Muscle of leg (tissue), 11 donors: ENCODE measurements around the gene GRM5. TPM values are rescaled to one million over a fixed set of nuclear protein-coding genes. Genes with fewer than 3 reads are reported as not detected.

Source experiments
- DNase-seq: peaks from one replicate; pipeline ENCODE4 v3.0.0; 2013
- H3K27ac ChIP-seq: one replicate; pipeline ENCODE4 v1.5.1; 2013; ENCODE audit warnings: mild to moderate bottlenecking, low read length, control low read depth
- H3K27me3 ChIP-seq: one replicate; pipeline ENCODE4 v1.6.1; 2013; ENCODE audit warnings: low read length; ENCODE audit not compliant: control insufficient read depth, insufficient read depth
- H3K36me3 ChIP-seq: one replicate; pipeline ENCODE4 v1.6.1; 2013; ENCODE audit warnings: low read length; ENCODE audit not compliant: control insufficient read depth, insufficient read depth
- H3K4me1 ChIP-seq: one replicate; pipeline ENCODE4 v1.6.1; 2013; ENCODE audit warnings: low read length; ENCODE audit not compliant: control insufficient read depth, insufficient read depth
- H3K4me3 ChIP-seq: one replicate; pipeline ENCODE4 v1.5.1; 2013; ENCODE audit warnings: low read length, control low read depth
- H3K9me3 ChIP-seq: replicated peaks from 2 replicates; pipeline ENCODE4 v1.6.1; 2013; ENCODE audit warnings: low read depth, low read length; ENCODE audit not compliant: control insufficient read depth
- WGBS: methylation state at CpG from one replicate; pipeline ENCODE4 v1.1.5; 2013; ENCODE audit warnings: missing lambda C conversion rate; ENCODE audit not compliant: insufficient coverage; 5-methylcytosine and 5-hydroxymethylcytosine counted together
- polyA plus RNA-seq, 8 donors: library from polyadenylated mRNA; unstranded; fragments of 120-200 nt; gene quantifications; one replicate each; pipeline versions ENCODE4 v1.2.1 to v1.2.3, GENCODE V29; 2013; ENCODE audit warnings: inconsistent platforms in 1 of 8, low replicate concordance in 1 of 8; ENCODE audit not compliant: insufficient read length in 8 of 8, insufficient read depth in 1 of 8
- total RNA-seq: library from RNA; stranded (reverse); fragments of 120-200 nt; gene quantifications from one replicate; pipeline ENCODE4 v1.2.4, GENCODE V29; 2013

The GRM5 gene
- total and polyA plus RNA-seq, 9 donors: 0.02 to 0.04 (median 0.03) TPM; not detected in 6

- no peak for DNase-seq
- no peak overlapping the region for H3K27ac ChIP-seq
- H3K4me3 ChIP-seq: no peak overlapping the region
- H3K4me1 ChIP-seq: no peaks in the 10 kb centered on the region
- no peaks in the 10 kb centered on the region for H3K9me3 ChIP-seq
- H3K27me3 ChIP-seq: peaks cover 4% of the 10 kb centered on the region
- H3K36me3 ChIP-seq: no peaks in the 10 kb centered on the region
- 33% methylated on average over 1 of the region's 2 CpGs for WGBS
Measured at GRCh38 chr11:88489030-88489429, 576.8 kb downstream of the GRM5 start.

- H3K9me3 ChIP-seq: no peaks in the 10 kb centered on the region
- WGBS: no CpG with 5 or more reads among the region's 1 CpG
Measured at GRCh38 chr11:88487646-88488045, 578.1 kb downstream of the GRM5 start.

GRCh38 chr11:88484873-88485621 lies 580.7 kb downstream of the GRM5 start:
- Histone ChIP-seq H3K4me3 (no peak overlapping the region), H3K4me1 (no peaks in the 10 kb centered on the region), H3K9me3 (no peaks in the 10 kb centered on the region), H3K27ac (no peak overlapping the region), H3K27me3 (peaks cover 4% of the 10 kb centered on the region), H3K36me3 (no peaks in the 10 kb centered on the region)
- no peak for DNase-seq
- 83% methylated on average over 6 of the region's 6 CpGs for WGBS

More at GRCh38 chr11:88487646-88488045, 578.1 kb downstream of the GRM5 start:
- H3K36me3 ChIP-seq: no peaks in the 10 kb centered on the region
- no peak overlapping the region for H3K27ac ChIP-seq
- DNase-seq: no peak
- peaks cover 4% of the 10 kb centered on the region for H3K27me3 ChIP-seq
- H3K4me3 ChIP-seq: no peak overlapping the region
- H3K4me1 ChIP-seq: no peaks in the 10 kb centered on the region

GRCh38 chr11:88482871-88483301 lies 582.9 kb downstream of the GRM5 start:
- no peak for DNase-seq
- H3K9me3 ChIP-seq: no peaks in the 10 kb centered on the region
- H3K27me3 ChIP-seq: peaks cover 4% of the 10 kb centered on the region
- H3K4me3 ChIP-seq: no peak overlapping the region
- no peaks in the 10 kb centered on the region for H3K36me3 ChIP-seq
- no peak overlapping the region for H3K27ac ChIP-seq
- peaks cover under 1% of the 10 kb centered on the region for H3K4me1 ChIP-seq
- no CpG with 5 or more reads among the region's 2 CpGs for WGBS

- H3K4me1 ChIP-seq: peaks cover 4% of the 10 kb centered on the region
- H3K36me3 ChIP-seq: no peaks in the 10 kb centered on the region
- peak; percentile 94 for DNase-seq
- no peak overlapping the region for H3K27ac ChIP-seq
- H3K27me3 ChIP-seq: peaks cover 4% of the 10 kb centered on the region
- no peaks in the 10 kb centered on the region for H3K9me3 ChIP-seq
- no peak overlapping the region for H3K4me3 ChIP-seq
- WGBS: no CpG with 5 or more reads among the region's 1 CpG
Measured at GRCh38 chr11:88480223-88480622, 585.6 kb downstream of the GRM5 start.

DNA sequence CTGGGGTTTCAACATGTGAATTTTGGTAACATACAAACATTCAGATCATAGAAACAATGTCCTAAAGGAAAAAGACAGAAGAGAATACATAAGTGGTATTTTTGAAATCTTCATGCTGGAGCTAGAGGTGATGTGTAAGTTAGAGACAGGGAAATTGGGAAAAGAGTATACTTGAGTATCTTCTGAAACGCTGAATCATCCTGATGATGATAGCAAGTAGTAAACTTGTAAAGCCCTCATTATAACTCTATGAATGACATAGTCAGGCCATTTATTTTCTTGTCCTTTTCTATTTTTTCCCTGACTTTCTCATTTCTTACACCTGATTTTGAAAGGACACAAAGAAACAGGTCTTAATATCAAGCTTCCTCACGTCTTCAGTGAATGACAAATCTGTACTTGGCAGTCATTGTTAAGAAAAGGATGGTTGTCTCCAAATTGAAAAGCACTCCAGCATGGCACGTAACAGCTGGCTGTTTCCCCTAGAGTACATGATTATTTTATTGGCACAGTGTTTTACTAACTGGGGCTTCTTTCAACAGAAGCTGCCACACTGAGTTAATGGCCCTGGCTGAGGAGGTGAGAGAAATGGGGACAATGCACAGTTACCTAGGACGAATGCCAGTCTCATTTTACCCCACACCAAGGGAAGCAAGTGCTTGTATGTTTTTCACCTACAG lies 587.5 kb downstream of the GRM5 start:
- WGBS: no CpG with 5 or more reads among the region's 4 CpGs
- H3K4me3 ChIP-seq: no peak overlapping the region
- H3K9me3 ChIP-seq: no peaks in the 10 kb centered on the region
- H3K27ac ChIP-seq: no peak overlapping the region
- H3K4me1 ChIP-seq: peaks cover 4% of the 10 kb centered on the region
- no peaks in the 10 kb centered on the region for H3K36me3 ChIP-seq
- DNase-seq: peak; percentile 50
- no peaks in the 10 kb centered on the region for H3K27me3 ChIP-seq

DNA sequence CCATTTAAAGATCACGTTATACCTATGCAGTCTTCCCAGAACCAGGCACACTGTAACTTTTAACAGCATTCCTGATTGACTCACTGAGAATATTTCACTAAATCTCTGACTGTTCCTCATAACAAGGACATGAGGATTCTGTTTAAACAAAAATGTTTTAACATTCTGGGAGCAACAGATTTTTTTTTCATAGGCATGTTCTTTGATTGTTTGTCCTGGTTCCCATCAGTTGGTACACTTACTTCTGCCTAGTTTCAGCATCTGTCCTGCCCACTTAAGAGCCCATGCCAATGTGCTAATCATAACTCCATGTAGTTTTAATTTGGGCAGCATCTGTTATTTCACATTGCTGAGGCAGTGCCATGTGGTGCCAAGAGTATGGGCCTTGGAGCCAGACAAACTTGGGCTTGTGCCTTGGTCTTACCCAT lies 589.8 kb downstream of the GRM5 start:
- Histone ChIP-seq H3K27me3 (no peaks in the 10 kb centered on the region), H3K9me3 (no peaks in the 10 kb centered on the region), H3K36me3 (no peaks in the 10 kb centered on the region), H3K4me3 (no peak overlapping the region), H3K27ac (no peak overlapping the region), H3K4me1 (peaks cover 4% of the 10 kb centered on the region)
- DNase-seq: peak; percentile 52
- no CpG with 5 or more reads among the region's 1 CpG for WGBS

- Histone ChIP-seq H3K4me1 (peaks cover 4% of the 10 kb centered on the region), H3K36me3 (no peaks in the 10 kb centered on the region), H3K27ac (no peak overlapping the region), H3K27me3 (no peaks in the 10 kb centered on the region), H3K9me3 (no peaks in the 10 kb centered on the region), H3K4me3 (no peak overlapping the region)
- DNase-seq: no peak
- WGBS: 88% methylated on average over 2 of the region's 2 CpGs
Measured at GRCh38 chr11:88474655-88475054, 591.1 kb downstream of the GRM5 start.

DNA sequence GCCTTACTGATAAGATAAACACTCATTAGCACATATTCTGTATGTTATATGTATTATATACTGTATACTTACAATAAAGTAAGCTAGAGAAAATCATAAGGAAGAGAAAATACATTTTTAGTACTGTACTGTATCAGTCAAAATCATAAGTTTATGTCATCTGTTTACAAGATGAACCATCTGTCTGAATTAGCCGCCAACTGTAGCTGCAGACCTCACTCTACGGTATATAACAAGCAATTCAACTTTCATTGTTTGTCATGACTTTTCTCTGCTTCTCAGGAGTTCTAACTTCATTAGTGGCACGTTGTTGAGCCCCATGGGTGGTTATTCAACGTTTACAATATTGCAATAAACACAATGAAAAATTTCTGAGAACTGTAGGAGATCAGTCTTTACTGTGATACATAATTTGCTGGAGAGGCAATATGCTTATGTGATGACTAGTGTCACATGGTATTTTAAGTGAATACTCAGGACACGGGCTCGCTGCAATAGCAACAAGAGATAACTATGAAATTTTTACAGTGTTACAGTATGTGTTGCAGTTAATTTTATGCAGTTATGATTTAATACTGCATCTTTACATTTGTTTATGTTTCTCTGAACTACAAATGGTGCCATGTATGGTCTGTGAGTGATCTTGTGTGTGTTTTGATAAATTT lies 596.1 kb downstream of the GRM5 start:
- Histone ChIP-seq H3K4me1 (no peaks in the 10 kb centered on the region), H3K9me3 (no peaks in the 10 kb centered on the region), H3K36me3 (no peaks in the 10 kb centered on the region), H3K27ac (no peak overlapping the region), H3K27me3 (no peaks in the 10 kb centered on the region), H3K4me3 (no peak overlapping the region)
- 92% methylated on average over 2 of the region's 6 CpGs for WGBS
- DNase-seq: no peak

- no peak for DNase-seq
- no peaks in the 10 kb centered on the region for H3K4me1 ChIP-seq
- H3K27ac ChIP-seq: no peak overlapping the region
- no peak overlapping the region for H3K4me3 ChIP-seq
- no peaks in the 10 kb centered on the region for H3K27me3 ChIP-seq
- H3K36me3 ChIP-seq: no peaks in the 10 kb centered on the region
- no peaks in the 10 kb centered on the region for H3K9me3 ChIP-seq
- no CpG with 5 or more reads among the region's 4 CpGs for WGBS
Measured at GRCh38 chr11:88464528-88464927, 601.3 kb downstream of the GRM5 start.
